ENCODE measurements around the gene LAMC1.

DNA sequence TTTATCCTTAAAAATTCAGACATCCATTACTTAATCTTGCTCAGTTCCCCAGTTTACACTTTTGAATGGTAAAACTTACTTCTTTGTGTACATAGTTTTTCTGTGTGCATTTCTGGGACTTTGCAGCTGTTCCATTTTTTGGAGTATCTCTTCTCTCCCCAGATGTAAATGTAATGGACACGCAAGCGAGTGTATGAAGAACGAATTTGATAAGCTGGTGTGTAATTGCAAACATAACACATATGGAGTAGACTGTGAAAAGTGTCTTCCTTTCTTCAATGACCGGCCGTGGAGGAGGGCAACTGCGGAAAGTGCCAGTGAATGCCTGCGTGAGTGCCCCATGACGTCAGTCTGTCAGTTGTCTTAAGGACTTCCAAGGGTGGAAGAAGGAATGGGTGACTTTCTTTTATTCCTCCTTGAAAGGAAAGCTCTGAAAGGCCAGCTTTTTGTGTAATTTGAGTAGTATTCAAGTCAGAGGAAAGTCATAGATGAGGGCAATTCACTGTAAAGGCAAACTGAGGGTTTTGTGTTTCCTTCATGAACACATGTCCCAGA, 87.2 kb downstream of the LAMC1 start:
- TF ChIP-seq, protein P1, sequence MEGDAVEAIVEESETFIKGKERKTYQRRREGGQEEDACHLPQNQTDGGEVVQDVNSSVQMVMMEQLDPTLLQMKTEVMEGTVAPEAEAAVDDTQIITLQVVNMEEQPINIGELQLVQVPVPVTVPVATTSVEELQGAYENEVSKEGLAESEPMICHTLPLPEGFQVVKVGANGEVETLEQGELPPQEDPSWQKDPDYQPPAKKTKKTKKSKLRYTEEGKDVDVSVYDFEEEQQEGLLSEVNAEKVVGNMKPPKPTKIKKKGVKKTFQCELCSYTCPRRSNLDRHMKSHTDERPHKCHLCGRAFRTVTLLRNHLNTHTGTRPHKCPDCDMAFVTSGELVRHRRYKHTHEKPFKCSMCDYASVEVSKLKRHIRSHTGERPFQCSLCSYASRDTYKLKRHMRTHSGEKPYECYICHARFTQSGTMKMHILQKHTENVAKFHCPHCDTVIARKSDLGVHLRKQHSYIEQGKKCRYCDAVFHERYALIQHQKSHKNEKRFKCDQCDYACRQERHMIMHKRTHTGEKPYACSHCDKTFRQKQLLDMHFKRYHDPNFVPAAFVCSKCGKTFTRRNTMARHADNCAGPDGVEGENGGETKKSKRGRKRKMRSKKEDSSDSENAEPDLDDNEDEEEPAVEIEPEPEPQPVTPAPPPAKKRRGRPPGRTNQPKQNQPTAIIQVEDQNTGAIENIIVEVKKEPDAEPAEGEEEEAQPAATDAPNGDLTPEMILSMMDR (conservative IDR thresholded peaks at IDR 0.05; ENCODE audit: low read depth, low read length): no peak
- no peak for TF ChIP-seq EZH2 (IDR thresholded peaks at IDR 0.05; ENCODE audit: borderline replicate concordance, low read depth, low read length, poor library complexity, severe bottlenecking)

Data from A673 (cell line).